ENCODE data around the gene TALDO1.

TALDO1 gene

GRCh38 chr11:748007-748359, 719 bp downstream of the TALDO1 start:
- ChIA-PET POLR2A (interaction anchor here (0.5 to 2.6 kb wide), 12 partner anchors 9 to 520 kb away, joined by 3 to 13 read pairs (median 4); no protein-coding TSS in a partner anchor), CTCF (interaction anchor here (1.6 kb wide), 1 partner anchor 21 kb away, joined by 6 read pairs; no protein-coding TSS in a partner anchor)
- TF ChIP-seq TARDBP (IDR thresholded peaks at IDR 0.05) (no peak), LEF1 (IDR thresholded peaks at IDR 0.05; ENCODE audit: borderline replicate concordance) (no peak), L3MBTL2 (conservative IDR thresholded peaks at IDR 0.05) (peak; percentile 89), FOXM1 (IDR thresholded peaks at IDR 0.05; ENCODE audit: borderline replicate concordance) (no peak)
- DNase-seq (ENCODE audit: extremely low spot score): no peak

GRCh38 chr11:749731-750130, 2.5 kb downstream of the TALDO1 start:
- ChIA-PET CTCF (no interaction called here), POLR2A (interaction anchor here (1.5 kb wide), 1 partner anchor 14 kb away, joined by 3 read pairs; no protein-coding TSS in a partner anchor)
- no peak for DNase-seq (ENCODE audit: extremely low spot score)
- TF ChIP-seq FOXM1 (IDR thresholded peaks at IDR 0.05; ENCODE audit: borderline replicate concordance) (no peak), LEF1 (IDR thresholded peaks at IDR 0.05; ENCODE audit: borderline replicate concordance) (no peak), ARNT (IDR thresholded peaks at IDR 0.05) (no peak), L3MBTL2 (conservative IDR thresholded peaks at IDR 0.05) (no peak), ZNF384 (IDR thresholded peaks at IDR 0.05) (no peak), ELF4 (IDR thresholded peaks at IDR 0.05) (no peak), BHLHE40 (IDR thresholded peaks at IDR 0.05; ENCODE audit: borderline replicate concordance) (no peak), SP1 (IDR thresholded peaks at IDR 0.05) (no peak), FOXA1 (IDR thresholded peaks at IDR 0.05) (no peak), NFRKB (IDR thresholded peaks at IDR 0.05) (no peak), SUZ12 (IDR thresholded peaks at IDR 0.05) (no peak)

GRCh38 chr11:760236-760635, 13.0 kb downstream of the TALDO1 start:
- TF ChIP-seq SUZ12 (IDR thresholded peaks at IDR 0.05): no peak
- no peak for TF ChIP-seq NFRKB (IDR thresholded peaks at IDR 0.05)
- no peak for DNase-seq (ENCODE audit: extremely low spot score)
- CTCF ChIA-PET: no interaction called here
- POLR2A ChIA-PET: interaction anchor here (1.6 kb wide), 1 partner anchor 13 kb away, joined by 6 read pairs; the partner anchor contains the start of gene TALDO1

- POLR2A ChIA-PET: no interaction called here
- no peak for DNase-seq (ENCODE audit: extremely low spot score)
- CTCF ChIA-PET: no interaction called here
- TF ChIP-seq ELF4 (IDR thresholded peaks at IDR 0.05) (no peak), LEF1 (IDR thresholded peaks at IDR 0.05; ENCODE audit: borderline replicate concordance) (no peak), SUZ12 (IDR thresholded peaks at IDR 0.05) (no peak), PKNOX1 (IDR thresholded peaks at IDR 0.05) (no peak), ZNF384 (IDR thresholded peaks at IDR 0.05) (no peak), CTBP1 (IDR thresholded peaks at IDR 0.05; ENCODE audit: borderline replicate concordance) (no peak), TARDBP (IDR thresholded peaks at IDR 0.05) (no peak), SP1 (IDR thresholded peaks at IDR 0.05) (no peak), NFRKB (IDR thresholded peaks at IDR 0.05) (no peak)
These were observed 14.4 kb downstream of the TALDO1 start for GRCh38 chr11:761526-762108.

- no peak for DNase-seq (ENCODE audit: extremely low spot score)
- ChIA-PET CTCF (no interaction called here), POLR2A (no interaction called here)
- TF ChIP-seq TARDBP (IDR thresholded peaks at IDR 0.05): no peak
- no peak for TF ChIP-seq FOXK2 (IDR thresholded peaks at IDR 0.05)
- TF ChIP-seq SP1 (IDR thresholded peaks at IDR 0.05): no peak
- TF ChIP-seq FOXA1 (IDR thresholded peaks at IDR 0.05): no peak
- TF ChIP-seq CTBP1 (IDR thresholded peaks at IDR 0.05; ENCODE audit: borderline replicate concordance): no peak
- TF ChIP-seq ZNF384 (IDR thresholded peaks at IDR 0.05): no peak
- TF ChIP-seq ARNT (IDR thresholded peaks at IDR 0.05): no peak
- TF ChIP-seq SUZ12 (IDR thresholded peaks at IDR 0.05): no peak
- no peak for TF ChIP-seq PKNOX1 (IDR thresholded peaks at IDR 0.05)
- TF ChIP-seq ELF4 (IDR thresholded peaks at IDR 0.05): no peak
- TF ChIP-seq BHLHE40 (IDR thresholded peaks at IDR 0.05; ENCODE audit: borderline replicate concordance): no peak
- no peak for TF ChIP-seq NFRKB (IDR thresholded peaks at IDR 0.05)
- TF ChIP-seq HDGF (IDR thresholded peaks at IDR 0.05; ENCODE audit: borderline replicate concordance): no peak
These were observed 15.3 kb downstream of the TALDO1 start for GRCh38 chr11:762421-763072.

- DNase-seq (ENCODE audit: extremely low spot score): no peak
- POLR2A ChIA-PET: interaction anchor here (0.7 kb wide), 1 partner anchor 14 kb away, joined by 3 read pairs; no protein-coding TSS in a partner anchor
- CTCF ChIA-PET: no interaction called here
These were observed 15.8 kb downstream of the TALDO1 start for GRCh38 chr11:763073-763463.

More at GRCh38 chr11:763073-763463, 15.8 kb downstream of the TALDO1 start:
- TF ChIP-seq SUZ12 (IDR thresholded peaks at IDR 0.05): no peak
- TF ChIP-seq NFRKB (IDR thresholded peaks at IDR 0.05): no peak
- TF ChIP-seq L3MBTL2 (conservative IDR thresholded peaks at IDR 0.05): no peak
- TF ChIP-seq BHLHE40 (IDR thresholded peaks at IDR 0.05; ENCODE audit: borderline replicate concordance): no peak
- TF ChIP-seq FOXM1 (IDR thresholded peaks at IDR 0.05; ENCODE audit: borderline replicate concordance): no peak
